Activated CD8-positive, alpha-beta memory T cell treated with anti-CD3 and anti-CD28 coated beads, Interleukin-2, amount 10 ng/mL, durations not matched to agents 7 days and 5 days (primary cell): Measurements from ENCODE around the gene C1orf116. TPM values are rescaled to one million over a fixed set of nuclear protein-coding genes. Genes with fewer than 3 reads are reported as not detected.
A peak's percentile ranks its signal among the peaks of the same experiment; 100 is the strongest.

ENCODE experiments used
- ATAC-seq: fragments of 150-1000 bp; cut with Tn5 transposase; one replicate; pipeline ENCODE4 v1.10.0; 2021; ENCODE audit warnings: moderate library complexity
- CTCF ChIA-PET: fragments of 350-600 bp; sonication (Branson Sonifier 250); formaldehyde crosslinking; loops from one replicate; lab custom pipeline; 2021; ENCODE audit warnings: antibody characterized with exemption; lab: Charles Lee
- DNase-seq: peaks from one replicate; pipeline ENCODE4 v3.0.0-alpha.2; 2020
- H3K27ac Mint-ChIP-seq: one replicate; pipeline ENCODE4 v1.8.0; 2021; ENCODE audit warnings: mild to moderate bottlenecking, mixed read lengths
- H3K27me3 Mint-ChIP-seq: one replicate; pipeline ENCODE4 v1.8.0; 2021; ENCODE audit warnings: mixed read lengths
- H3K36me3 Mint-ChIP-seq: one replicate; pipeline ENCODE4 v1.8.0; 2021; ENCODE audit warnings: mild to moderate bottlenecking, mixed read lengths
- H3K4me1 Mint-ChIP-seq: one replicate; pipeline ENCODE4 v1.8.0; 2021; ENCODE audit warnings: mixed read lengths
- H3K4me3 Mint-ChIP-seq: one replicate; pipeline ENCODE4 v1.8.0; 2021; ENCODE audit warnings: mild to moderate bottlenecking, moderate library complexity, mixed read lengths
- H3K9me3 Mint-ChIP-seq: one replicate; pipeline ENCODE4 v1.8.0; 2022; ENCODE audit warnings: low read depth, mixed read lengths
- total RNA-seq, 2 experiments: library from RNA; stranded (reverse); gene quantifications; one replicate each; pipeline ENCODE4 v1.2.3, GENCODE V29; 2021

Gene C1orf116
- total RNA-seq, 2 experiments from 2014 or later: not detected

- peaks cover 28% of the 10 kb centered on the region for H3K4me1 Mint-ChIP-seq
- no peak overlapping the region for H3K4me3 Mint-ChIP-seq
- peak; percentile 80 for DNase-seq
- peak overlapping the region; percentile 65 for H3K27ac Mint-ChIP-seq
- no peaks in the 10 kb centered on the region for H3K9me3 Mint-ChIP-seq
- H3K36me3 Mint-ChIP-seq: peaks cover 3% of the 10 kb centered on the region
- CTCF ChIA-PET: interaction anchor here (0.8 to 2.5 kb wide), 9 partner anchors 9 to 431 kb away, joined by 3 to 10 read pairs (median 7); partner anchors contain the start of genes CD55 and PFKFB2
- H3K27me3 Mint-ChIP-seq: peaks cover 2% of the 10 kb centered on the region
- peak; percentile 77 for ATAC-seq
Measured at GRCh38 chr1:207070811-207071210, 38.3 kb upstream of the C1orf116 start.

GRCh38 chr1:207069858-207070506, 37.4 kb upstream of the C1orf116 start:
- H3K27me3 Mint-ChIP-seq: peaks cover 2% of the 10 kb centered on the region
- no peak for DNase-seq
- peaks cover 3% of the 10 kb centered on the region for H3K36me3 Mint-ChIP-seq
- no peaks in the 10 kb centered on the region for H3K9me3 Mint-ChIP-seq
- no peak overlapping the region for H3K4me3 Mint-ChIP-seq
- ATAC-seq: no peak
- CTCF ChIA-PET: interaction anchor here (0.9 to 2.5 kb wide), 6 partner anchors 13 to 335 kb away, joined by 3 to 9 read pairs (median 6); partner anchors contain the start of gene CD55
- peaks cover 28% of the 10 kb centered on the region for H3K4me1 Mint-ChIP-seq
- peak overlapping the region; percentile 53 for H3K27ac Mint-ChIP-seq

- peaks cover 2% of the 10 kb centered on the region for H3K27me3 Mint-ChIP-seq
- peaks cover 28% of the 10 kb centered on the region for H3K4me1 Mint-ChIP-seq
- peak overlapping the region; percentile 51 for H3K27ac Mint-ChIP-seq
- ATAC-seq: peak; percentile 48
- H3K9me3 Mint-ChIP-seq: no peaks in the 10 kb centered on the region
- no peak overlapping the region for H3K4me3 Mint-ChIP-seq
- no peak for DNase-seq
- peaks cover 3% of the 10 kb centered on the region for H3K36me3 Mint-ChIP-seq
- CTCF ChIA-PET: interaction anchor here (0.8 to 5.1 kb wide), 6 partner anchors 9 to 22 kb away, joined by 3 to 18 read pairs (median 4); partner anchors contain the start of genes PFKFB2 and YOD1
Measured at GRCh38 chr1:207069061-207069460, 36.5 kb upstream of the C1orf116 start.

GRCh38 chr1:207067665-207068064, 35.1 kb upstream of the C1orf116 start:
- peaks cover 28% of the 10 kb centered on the region for H3K4me1 Mint-ChIP-seq
- ATAC-seq (no peak), DNase-seq (no peak)
- H3K4me3 Mint-ChIP-seq: no peak overlapping the region
- no peaks in the 10 kb centered on the region for H3K27me3 Mint-ChIP-seq
- peaks cover 3% of the 10 kb centered on the region for H3K36me3 Mint-ChIP-seq
- no peaks in the 10 kb centered on the region for H3K9me3 Mint-ChIP-seq
- H3K27ac Mint-ChIP-seq: no peak overlapping the region
- CTCF ChIA-PET: interaction anchor here (1.3 to 5.1 kb wide), 2 partner anchors 15 to 18 kb away, joined by 5 to 18 read pairs; partner anchors contain the start of genes PFKFB2 and YOD1

- CTCF ChIA-PET: interaction anchor here (5.1 kb wide), 1 partner anchor 18 kb away, joined by 18 read pairs; the partner anchor contains the start of gene YOD1
- ATAC-seq: no peak
- peaks cover 28% of the 10 kb centered on the region for H3K4me1 Mint-ChIP-seq
- no peak overlapping the region for H3K27ac Mint-ChIP-seq
- H3K9me3 Mint-ChIP-seq: no peaks in the 10 kb centered on the region
- no peak overlapping the region for H3K4me3 Mint-ChIP-seq
- peaks cover 3% of the 10 kb centered on the region for H3K36me3 Mint-ChIP-seq
- no peak for DNase-seq
- no peaks in the 10 kb centered on the region for H3K27me3 Mint-ChIP-seq
Measured at GRCh38 chr1:207067185-207067584, 34.6 kb upstream of the C1orf116 start.

- H3K27ac Mint-ChIP-seq: no peak overlapping the region
- peaks cover 2% of the 10 kb centered on the region for H3K36me3 Mint-ChIP-seq
- no peaks in the 10 kb centered on the region for H3K27me3 Mint-ChIP-seq
- CTCF ChIA-PET: interaction anchor here (5.1 kb wide), 1 partner anchor 15 kb away, joined by 18 read pairs; the partner anchor contains the start of gene YOD1
- DNase-seq (no peak), ATAC-seq (no peak)
- H3K4me3 Mint-ChIP-seq: no peak overlapping the region
- no peaks in the 10 kb centered on the region for H3K9me3 Mint-ChIP-seq
- H3K4me1 Mint-ChIP-seq: peaks cover 6% of the 10 kb centered on the region
Measured at GRCh38 chr1:207064561-207064960, 32.0 kb upstream of the C1orf116 start.

GRCh38 chr1:207063014-207063413, 30.5 kb upstream of the C1orf116 start:
- no peaks in the 10 kb centered on the region for H3K27me3 Mint-ChIP-seq
- DNase-seq (no peak), ATAC-seq (no peak)
- no peaks in the 10 kb centered on the region for H3K36me3 Mint-ChIP-seq
- CTCF ChIA-PET: interaction anchor here (1.5 kb wide), 1 partner anchor 9 kb away, joined by 4 read pairs; the partner anchor contains the start of gene PFKFB2
- no peaks in the 10 kb centered on the region for H3K4me1 Mint-ChIP-seq
- H3K27ac Mint-ChIP-seq: no peak overlapping the region
- H3K9me3 Mint-ChIP-seq: no peaks in the 10 kb centered on the region
- H3K4me3 Mint-ChIP-seq: no peak overlapping the region

GRCh38 chr1:207062058-207062457, 29.5 kb upstream of the C1orf116 start:
- CTCF ChIA-PET: interaction anchor here (1.2 kb wide), 1 partner anchor 14 kb away, joined by 4 read pairs; no protein-coding TSS in a partner anchor
- no peak for DNase-seq
- Mint-ChIP-seq H3K27me3 (no peaks in the 10 kb centered on the region), H3K27ac (no peak overlapping the region), H3K4me3 (no peak overlapping the region), H3K36me3 (no peaks in the 10 kb centered on the region), H3K9me3 (no peaks in the 10 kb centered on the region), H3K4me1 (no peaks in the 10 kb centered on the region)
- no peak for ATAC-seq

- no peak for DNase-seq
- Mint-ChIP-seq H3K36me3 (no peaks in the 10 kb centered on the region), H3K9me3 (no peaks in the 10 kb centered on the region), H3K4me3 (no peak overlapping the region), H3K27me3 (peaks cover 2% of the 10 kb centered on the region), H3K27ac (no peak overlapping the region), H3K4me1 (no peaks in the 10 kb centered on the region)
- ATAC-seq: no peak
- CTCF ChIA-PET: interaction anchor here (0.7 to 1.7 kb wide), 5 partner anchors 11 to 24 kb away, joined by 3 to 8 read pairs (median 4); no protein-coding TSS in a partner anchor
Measured at GRCh38 chr1:207060596-207060995, 28.0 kb upstream of the C1orf116 start.

- no peak overlapping the region for H3K27ac Mint-ChIP-seq
- CTCF ChIA-PET: interaction anchor here (0.7 to 1.7 kb wide), 4 partner anchors 11 to 25 kb away, joined by 3 to 8 read pairs (median 4); no protein-coding TSS in a partner anchor
- no peak for ATAC-seq
- DNase-seq: no peak
- H3K4me1 Mint-ChIP-seq: no peaks in the 10 kb centered on the region
- H3K4me3 Mint-ChIP-seq: no peak overlapping the region
- H3K36me3 Mint-ChIP-seq: no peaks in the 10 kb centered on the region
- no peaks in the 10 kb centered on the region for H3K9me3 Mint-ChIP-seq
- peaks cover 2% of the 10 kb centered on the region for H3K27me3 Mint-ChIP-seq
Measured at GRCh38 chr1:207059881-207060280, 27.3 kb upstream of the C1orf116 start.

GRCh38 chr1:207058878-207059867, 26.6 kb upstream of the C1orf116 start:
- no peak overlapping the region for H3K4me3 Mint-ChIP-seq
- DNase-seq (no peak), ATAC-seq (no peak)
- H3K36me3 Mint-ChIP-seq: no peaks in the 10 kb centered on the region
- H3K27me3 Mint-ChIP-seq: peaks cover 3% of the 10 kb centered on the region
- H3K4me1 Mint-ChIP-seq: peaks cover 2% of the 10 kb centered on the region
- CTCF ChIA-PET: interaction anchor here (1.0 to 1.7 kb wide), 3 partner anchors 10 to 21 kb away, joined by 3 to 8 read pairs (median 4); no protein-coding TSS in a partner anchor
- no peak overlapping the region for H3K27ac Mint-ChIP-seq
- H3K9me3 Mint-ChIP-seq: no peaks in the 10 kb centered on the region

GRCh38 chr1:207058252-207058651, 25.7 kb upstream of the C1orf116 start:
- no peak overlapping the region for H3K27ac Mint-ChIP-seq
- peaks cover 6% of the 10 kb centered on the region for H3K4me1 Mint-ChIP-seq
- peaks cover 5% of the 10 kb centered on the region for H3K27me3 Mint-ChIP-seq
- H3K4me3 Mint-ChIP-seq: no peak overlapping the region
- H3K36me3 Mint-ChIP-seq: no peaks in the 10 kb centered on the region
- CTCF ChIA-PET: interaction anchor here (1.4 kb wide), 1 partner anchor 11 kb away, joined by 4 read pairs; no protein-coding TSS in a partner anchor
- no peaks in the 10 kb centered on the region for H3K9me3 Mint-ChIP-seq
- ATAC-seq (no peak), DNase-seq (no peak)
